Osteoblast (primary cell): ENCODE measurements around the gene FAM163A. TPM values are rescaled to one million over a fixed set of nuclear protein-coding genes. Genes with fewer than 3 reads are reported as not detected.
A peak's percentile ranks its signal among the peaks of the same experiment; 100 is the strongest.

Experiments
- DNase-seq: peaks from one replicate; pipeline ENCODE4 v3.0.0; 2011; ENCODE audit warnings: low spot score, mixed read lengths; ENCODE audit not compliant: insufficient read length; ENCODE audit errors: missing footprints
- H2AFZ ChIP-seq: 2 replicates; pipeline ENCODE4 v1.6.0; 2011; ENCODE audit warnings: mild to moderate bottlenecking, low read length
- H3K27ac ChIP-seq: 2 replicates; pipeline ENCODE4 v1.5.1; 2011; ENCODE audit warnings: mild to moderate bottlenecking, low read depth, low read length, moderate library complexity
- H3K27me3 ChIP-seq: 2 replicates; pipeline ENCODE4 v1.6.0; 2012; ENCODE audit warnings: mild to moderate bottlenecking, control low read depth, inconsistent platforms, low read length, moderate library complexity; ENCODE audit not compliant: insufficient read depth
- H3K36me3 ChIP-seq: 2 replicates; pipeline ENCODE4 v1.5.1; 2011; ENCODE audit warnings: mild to moderate bottlenecking, low read length, control low read depth, moderate library complexity; ENCODE audit not compliant: insufficient read depth
- H3K4me1 ChIP-seq: 2 replicates; pipeline ENCODE4 v1.5.1; 2011; ENCODE audit warnings: mild to moderate bottlenecking, low read length, control low read depth, moderate library complexity; ENCODE audit not compliant: insufficient read depth
- H3K4me2 ChIP-seq: 2 replicates; pipeline ENCODE4 v1.6.0; 2011; ENCODE audit warnings: mild to moderate bottlenecking, low read length; ENCODE audit not compliant: insufficient read depth
- H3K4me3 ChIP-seq: fragments of 200-600 bp; sonication (generic); 3 replicates; pipeline ENCODE4 v1.5.1; 2012; ENCODE audit warnings: mild to moderate bottlenecking, low read length, inconsistent platforms; ENCODE audit not compliant: insufficient read depth
- H3K79me2 ChIP-seq: 2 replicates; pipeline ENCODE4 v1.6.0; 2012; ENCODE audit warnings: mild to moderate bottlenecking, low read length, control low read depth, inconsistent platforms; ENCODE audit not compliant: insufficient read depth
- H3K9me3 ChIP-seq: 2 replicates; pipeline ENCODE4 v1.5.1; 2011; ENCODE audit warnings: low read depth, low read length, control low read depth
- H4K20me1 ChIP-seq: 2 replicates; pipeline ENCODE4 v1.6.0; 2012; ENCODE audit warnings: mild to moderate bottlenecking, low read length, control low read depth; ENCODE audit not compliant: insufficient read depth
- CTCF ChIP-seq: IDR thresholded peaks from 2 replicates; pipeline ENCODE4 v1.5.1; 2011; ENCODE audit warnings: mild to moderate bottlenecking, low read depth, low read length, moderate library complexity; ENCODE audit errors: extremely low read depth
- total RNA-seq: library from RNA; depleted of rRNA; stranded (reverse); fragments of >200 nt; gene quantifications from 2 replicates; pipeline ENCODE4 v1.2.3, GENCODE V29; 2012

FAM163A gene
- total RNA-seq, 1 donor = not detected

GRCh38 chr1:179813626-179814545, 70.8 kb downstream of the FAM163A start:
- TF ChIP-seq CTCF = no peak
- Histone ChIP-seq H3K27ac (no peak overlapping the region), H3K4me2 (peak overlapping the region; percentile 94), H4K20me1 (no peaks in the 10 kb centered on the region), H3K36me3 (no peaks in the 10 kb centered on the region), H3K79me2 (no peaks in the 10 kb centered on the region), H2AFZ (peak overlapping the region; percentile 97), H3K27me3 (peaks cover 56% of the 10 kb centered on the region), H3K4me1 (peaks cover 26% of the 10 kb centered on the region), H3K4me3 (peak overlapping the region; percentile 70), H3K9me3 (no peaks in the 10 kb centered on the region)
- DNase-seq = peak; percentile 76

- Histone ChIP-seq H3K9me3 (no peaks in the 10 kb centered on the region), H3K4me2 (peak overlapping the region; percentile 94), H3K4me3 (peak overlapping the region; percentile 70), H3K4me1 (peaks cover 25% of the 10 kb centered on the region), H3K79me2 (no peaks in the 10 kb centered on the region), H3K36me3 (no peaks in the 10 kb centered on the region), H4K20me1 (no peaks in the 10 kb centered on the region), H2AFZ (peak overlapping the region; percentile 97), H3K27ac (no peak overlapping the region), H3K27me3 (peaks cover 56% of the 10 kb centered on the region)
- TF ChIP-seq CTCF = no peak
- DNase-seq = peak; percentile 93
Observed at GRCh38 chr1:179814546-179814838, 71.4 kb downstream of the FAM163A start.

GRCh38 chr1:179815641-179816040, 72.5 kb downstream of the FAM163A start:
- no peaks in the 10 kb centered on the region for H3K9me3 ChIP-seq
- H4K20me1 ChIP-seq = no peaks in the 10 kb centered on the region
- no peak for TF ChIP-seq CTCF
- peak overlapping the region; percentile 70 for H3K4me3 ChIP-seq
- H3K4me2 ChIP-seq = peak overlapping the region; percentile 94
- peak; percentile 76 for DNase-seq
- H3K36me3 ChIP-seq = no peaks in the 10 kb centered on the region
- peaks cover 48% of the 10 kb centered on the region for H3K27me3 ChIP-seq
- H3K4me1 ChIP-seq = peaks cover 23% of the 10 kb centered on the region
- H2AFZ ChIP-seq = peak overlapping the region; percentile 97
- H3K27ac ChIP-seq = no peak overlapping the region
- no peaks in the 10 kb centered on the region for H3K79me2 ChIP-seq

- no peaks in the 10 kb centered on the region for H3K36me3 ChIP-seq
- no peak overlapping the region for H3K4me3 ChIP-seq
- H3K4me2 ChIP-seq = peak overlapping the region; percentile 20
- H3K4me1 ChIP-seq = peaks cover 23% of the 10 kb centered on the region
- H4K20me1 ChIP-seq = no peaks in the 10 kb centered on the region
- peaks cover 41% of the 10 kb centered on the region for H3K27me3 ChIP-seq
- no peak for TF ChIP-seq CTCF
- no peaks in the 10 kb centered on the region for H3K79me2 ChIP-seq
- no peaks in the 10 kb centered on the region for H3K9me3 ChIP-seq
- peak; percentile 91 for DNase-seq
- H2AFZ ChIP-seq = no peak overlapping the region
- no peak overlapping the region for H3K27ac ChIP-seq
Observed at GRCh38 chr1:179816196-179816960, 73.3 kb downstream of the FAM163A start.
